ENCODE data around the gene TRNP1. TPM values are rescaled to one million over a fixed set of nuclear protein-coding genes. Genes with fewer than 3 reads are reported as not detected.

TRNP1 gene, protein sequence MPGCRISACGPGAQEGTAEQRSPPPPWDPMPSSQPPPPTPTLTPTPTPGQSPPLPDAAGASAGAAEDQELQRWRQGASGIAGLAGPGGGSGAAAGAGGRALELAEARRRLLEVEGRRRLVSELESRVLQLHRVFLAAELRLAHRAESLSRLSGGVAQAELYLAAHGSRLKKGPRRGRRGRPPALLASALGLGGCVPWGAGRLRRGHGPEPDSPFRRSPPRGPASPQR
- 31.0 and 40.2 TPM in 2 replicates for total RNA-seq

DNA sequence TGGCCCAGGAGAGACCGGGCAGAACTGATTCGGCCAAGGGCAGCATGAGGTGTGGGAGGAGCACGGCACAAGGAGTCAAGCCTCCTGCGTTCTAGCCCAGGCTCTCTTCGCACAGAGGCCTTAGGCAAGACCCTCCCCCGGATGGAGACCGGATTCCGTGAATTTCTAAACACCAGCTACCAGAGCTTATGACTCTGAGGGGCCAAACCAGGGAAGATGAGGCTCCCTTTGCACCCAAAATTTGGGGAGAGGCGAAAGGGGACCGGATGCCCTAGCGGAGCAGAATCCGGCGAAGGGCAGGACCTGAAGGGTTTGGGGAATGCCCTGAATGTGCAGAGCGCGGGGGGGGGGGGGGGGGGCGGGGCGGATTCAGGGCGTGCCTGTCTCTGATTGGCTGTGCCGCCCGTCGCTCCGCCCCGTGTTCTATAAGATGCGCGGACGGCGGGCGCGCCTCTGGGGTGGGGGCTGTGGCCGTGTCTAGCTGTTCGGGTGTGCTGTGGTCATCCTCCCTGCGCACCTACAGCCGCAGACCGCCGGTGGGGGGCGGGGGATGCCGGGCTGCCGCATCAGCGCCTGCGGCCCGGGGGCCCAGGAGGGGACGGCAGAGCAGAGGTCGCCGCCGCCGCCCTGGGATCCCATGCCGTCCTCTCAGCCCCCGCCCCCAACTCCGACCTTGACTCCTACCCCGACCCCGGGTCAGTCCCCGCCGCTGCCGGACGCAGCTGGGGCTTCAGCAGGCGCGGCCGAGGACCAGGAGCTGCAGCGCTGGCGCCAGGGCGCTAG lies at the start of gene TRNP1:
Gene TRNP1, plus strand, starts transcription at position 456 of the 783 bp plus-strand sequence. Its CDS starts 95 bp downstream, at position 551.

DNA sequence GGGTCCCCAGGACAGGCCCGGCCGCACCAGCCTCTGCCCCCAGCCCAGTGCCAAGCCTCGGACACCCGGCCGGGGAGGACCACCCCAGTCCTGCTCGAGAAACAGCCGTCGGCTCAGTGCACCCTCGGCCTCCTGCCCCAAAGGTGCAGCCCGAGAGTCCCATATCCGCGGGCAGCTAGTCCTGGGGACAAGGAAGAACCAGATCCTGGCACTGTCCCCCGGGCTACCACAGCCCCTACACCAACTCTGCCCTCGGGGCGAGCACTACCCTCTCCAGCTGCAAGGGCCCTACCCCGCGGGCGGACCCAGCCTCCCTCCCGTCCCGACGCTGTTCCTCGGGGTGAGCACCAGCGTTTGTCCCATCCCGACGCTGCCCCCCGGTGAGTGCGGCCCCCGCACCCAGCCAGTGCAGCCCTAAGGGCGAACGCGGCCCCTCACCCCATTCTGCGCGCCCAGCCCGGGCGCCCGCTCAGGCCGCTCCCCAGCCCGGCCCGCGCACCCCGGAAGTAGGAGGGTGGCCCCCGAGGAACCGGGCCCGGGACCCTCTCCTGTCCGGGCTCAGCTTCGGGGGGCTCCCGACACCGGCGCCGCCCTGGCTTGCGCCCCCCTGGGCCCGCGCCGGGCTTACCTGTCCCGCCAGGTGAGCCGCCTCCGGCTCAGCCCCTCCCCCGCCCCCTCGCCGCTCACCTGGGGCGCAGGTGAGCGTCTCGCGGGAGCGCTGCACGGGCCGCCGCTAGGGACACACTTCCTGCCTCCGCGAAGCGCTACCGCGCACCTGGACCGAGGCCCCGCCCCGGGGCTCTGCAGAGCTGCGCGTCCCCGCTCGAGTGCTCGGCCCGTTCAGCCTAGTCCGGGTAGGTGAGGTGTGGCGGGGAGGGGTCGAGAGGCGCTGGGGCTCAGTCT lies 33.5 kb upstream of the TRNP1 start, which contains the start of gene KDF1:
Gene KDF1, minus strand, starts transcription at position 747 of the 903 bp plus-strand sequence. CDS start 8,088 bp downstream, outside the sequence.

Other genes with a start within 250 kb of the TRNP1 start
- gene PIGV, start 205.7 kb upstream of the TRNP1 start, total RNA-seq, result 21.5 and 29.8 TPM in 2 replicates
- gene ZDHHC18, start 167.0 kb upstream of the TRNP1 start, total RNA-seq, result 20.0 and 25.7 TPM in 2 replicates
- 146 and 266 TPM in 2 replicates for gene SFN, start 130.5 kb upstream of the TRNP1 start, total RNA-seq
- 11.8 and 15.3 TPM in 2 replicates for gene GPN2, start 103.4 kb upstream of the TRNP1 start, total RNA-seq
- gene GPATCH3, start 93.2 kb upstream of the TRNP1 start, total RNA-seq, result 8.0 and 8.6 TPM in 2 replicates
- not detected in 2 replicates for gene NR0B2, start 79.7 kb upstream of the TRNP1 start, total RNA-seq
- 14.5 and 18.9 TPM in 2 replicates for gene NUDC, start 71.9 kb upstream of the TRNP1 start, total RNA-seq
- gene KDF1, start 33.2 kb upstream of the TRNP1 start, total RNA-seq, result 16.1 and 23.2 TPM in 2 replicates
- gene TENT5B, start 19.2 kb downstream of the TRNP1 start, total RNA-seq, result 245 and 286 TPM in 2 replicates
- 10.0 and 11.4 TPM in 2 replicates for gene SLC9A1, start 161.4 kb downstream of the TRNP1 start, total RNA-seq
- gene WDTC1, start 240.9 kb downstream of the TRNP1 start, total RNA-seq, result 19.2 and 20.2 TPM in 2 replicates